Measurements from ENCODE around the gene CXorf65.

CXorf65 gene

DNA sequence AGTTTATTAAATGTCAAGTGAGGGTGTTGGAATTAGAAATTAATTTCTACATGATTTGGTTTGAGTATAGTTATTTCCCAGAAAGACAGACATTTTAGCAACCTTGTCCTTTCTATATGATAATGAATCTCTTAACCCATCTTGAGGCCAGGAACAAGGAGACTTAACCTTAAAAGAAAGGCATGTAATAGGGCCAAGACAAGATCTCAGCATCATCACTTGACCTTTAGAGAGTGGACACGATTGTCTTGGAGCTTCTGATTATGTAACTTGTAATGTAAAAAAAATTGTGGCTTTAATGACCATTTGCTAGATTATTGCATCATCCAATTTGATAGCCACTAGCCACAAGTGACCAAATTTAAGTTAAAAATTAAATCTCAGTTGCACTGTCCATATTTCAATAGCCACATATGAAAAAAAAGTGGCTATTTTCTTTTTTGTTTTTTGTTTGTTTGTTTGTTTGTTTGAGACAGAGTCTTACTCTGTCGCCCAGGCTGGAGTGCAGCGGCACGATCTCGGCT lies 24.4 kb downstream of the CXorf65 start:
- no peak for TF ChIP-seq ZFX (IDR thresholded peaks at IDR 0.05; ENCODE audit: borderline replicate concordance)
- TF ChIP-seq, protein P1, sequence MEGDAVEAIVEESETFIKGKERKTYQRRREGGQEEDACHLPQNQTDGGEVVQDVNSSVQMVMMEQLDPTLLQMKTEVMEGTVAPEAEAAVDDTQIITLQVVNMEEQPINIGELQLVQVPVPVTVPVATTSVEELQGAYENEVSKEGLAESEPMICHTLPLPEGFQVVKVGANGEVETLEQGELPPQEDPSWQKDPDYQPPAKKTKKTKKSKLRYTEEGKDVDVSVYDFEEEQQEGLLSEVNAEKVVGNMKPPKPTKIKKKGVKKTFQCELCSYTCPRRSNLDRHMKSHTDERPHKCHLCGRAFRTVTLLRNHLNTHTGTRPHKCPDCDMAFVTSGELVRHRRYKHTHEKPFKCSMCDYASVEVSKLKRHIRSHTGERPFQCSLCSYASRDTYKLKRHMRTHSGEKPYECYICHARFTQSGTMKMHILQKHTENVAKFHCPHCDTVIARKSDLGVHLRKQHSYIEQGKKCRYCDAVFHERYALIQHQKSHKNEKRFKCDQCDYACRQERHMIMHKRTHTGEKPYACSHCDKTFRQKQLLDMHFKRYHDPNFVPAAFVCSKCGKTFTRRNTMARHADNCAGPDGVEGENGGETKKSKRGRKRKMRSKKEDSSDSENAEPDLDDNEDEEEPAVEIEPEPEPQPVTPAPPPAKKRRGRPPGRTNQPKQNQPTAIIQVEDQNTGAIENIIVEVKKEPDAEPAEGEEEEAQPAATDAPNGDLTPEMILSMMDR (IDR thresholded peaks at IDR 0.05), result no peak
- no peak overlapping the region for H3K27ac ChIP-seq

DNA sequence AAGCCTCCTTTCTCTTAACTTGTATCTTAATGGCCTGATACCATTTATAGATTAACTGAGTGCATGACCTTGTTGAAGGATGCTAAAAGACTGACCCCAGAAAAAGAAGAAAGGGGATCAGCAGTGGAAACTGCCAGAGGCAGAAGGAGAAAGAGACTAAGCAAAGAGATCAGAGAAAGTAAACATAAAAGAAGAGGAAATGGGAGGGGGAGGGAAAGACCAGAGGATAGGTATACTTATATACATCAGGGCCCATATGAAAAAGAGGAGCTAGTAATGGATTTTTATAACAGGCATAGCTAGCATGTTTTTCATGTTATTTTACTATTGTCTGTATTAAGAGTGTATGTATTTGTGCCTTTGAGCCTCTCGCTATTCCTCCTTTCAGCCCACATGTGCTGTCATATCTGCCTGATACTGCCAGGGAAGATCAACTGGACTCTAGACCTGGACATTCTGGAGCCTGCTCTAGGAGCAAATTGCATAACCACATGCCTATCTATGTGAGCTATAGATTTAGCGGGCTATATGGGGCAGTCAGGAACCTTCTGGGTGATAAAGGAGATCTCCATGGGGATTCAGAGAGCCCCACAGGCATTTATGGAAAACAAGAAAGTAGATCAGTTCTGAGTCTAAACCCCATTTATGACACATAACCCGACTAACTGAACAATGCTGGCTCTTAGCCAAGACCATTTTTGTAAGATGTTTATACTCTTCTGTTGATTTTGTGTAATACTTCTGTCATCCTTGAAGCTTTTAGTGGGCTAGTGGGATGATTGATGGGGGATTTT lies 25.0 kb downstream of the CXorf65 start:
- H3K27ac ChIP-seq, result no peak overlapping the region
- no peak for TF ChIP-seq ZFX (IDR thresholded peaks at IDR 0.05; ENCODE audit: borderline replicate concordance)

DNA sequence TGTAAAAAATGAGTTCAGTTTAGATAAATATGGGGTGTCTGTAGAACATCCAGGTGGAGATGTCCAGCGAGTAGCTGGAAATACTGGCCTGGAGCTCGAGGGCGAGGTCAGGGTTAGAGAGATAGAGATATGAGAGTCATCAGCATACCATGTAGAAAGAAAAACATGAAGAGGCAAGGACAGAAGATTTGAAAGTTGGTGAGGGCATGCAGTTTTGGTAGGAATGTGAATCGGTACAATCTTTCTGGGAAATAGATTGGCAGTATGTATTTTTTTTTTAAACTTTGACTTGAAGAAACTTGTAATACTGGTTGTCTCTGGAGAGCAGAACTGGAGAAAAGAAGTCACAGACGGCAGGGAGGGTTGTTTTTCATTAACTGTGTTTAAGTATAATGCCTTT lies 36.0 kb downstream of the CXorf65 start:
- H3K27ac ChIP-seq, result no peak overlapping the region
- TF ChIP-seq, protein P1 (IDR thresholded peaks at IDR 0.05), result no peak
- no peak for TF ChIP-seq ZFX (IDR thresholded peaks at IDR 0.05; ENCODE audit: borderline replicate concordance)

DNA sequence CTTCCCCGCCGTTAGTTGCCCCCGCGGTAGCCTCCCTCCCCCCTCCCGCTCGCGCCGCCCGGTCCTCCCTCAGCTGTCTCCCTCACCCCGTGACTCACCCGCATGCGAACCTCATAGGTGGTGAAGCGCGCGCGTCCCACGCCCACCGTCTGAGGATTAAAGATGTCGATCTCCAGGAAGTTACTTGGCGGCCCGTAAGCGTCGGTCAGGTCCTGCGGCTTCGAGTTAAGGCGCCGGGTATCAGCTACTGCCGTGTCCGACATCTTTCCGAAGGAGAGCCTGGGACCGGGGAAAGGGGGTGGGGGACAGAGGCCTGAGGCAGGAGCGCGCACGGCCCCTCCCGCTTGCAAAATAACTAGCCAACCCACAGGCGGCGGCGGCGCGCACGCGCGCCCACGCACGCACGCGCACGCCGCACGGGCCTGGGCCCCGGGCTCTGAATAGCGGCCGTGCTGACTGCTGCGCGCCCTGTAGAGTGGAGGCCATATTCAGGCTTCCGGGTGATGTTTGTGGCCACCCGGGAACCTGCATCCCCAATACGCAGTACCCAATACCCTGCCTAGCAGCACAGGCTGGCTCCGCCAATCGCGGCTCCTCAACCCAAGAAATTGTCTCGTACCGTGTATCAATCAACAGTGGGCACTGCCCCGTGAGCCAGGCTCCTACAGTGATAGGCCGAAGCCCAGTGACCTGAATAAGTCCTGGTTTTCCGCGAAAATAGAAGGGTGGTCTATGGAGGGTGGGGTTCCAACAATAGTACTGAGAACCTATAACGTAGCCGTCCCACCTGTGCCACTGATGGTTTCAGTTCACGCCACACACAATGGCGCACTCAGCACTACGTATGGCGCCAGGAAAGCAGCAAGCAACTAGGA lies 38.3 kb downstream of the CXorf65 start, which contains the start of gene SNX12:
Gene SNX12 (minus strand): TSS at position 291 of the 875 bp plus-strand sequence. CDS start 28 bp downstream, at position 263.
- TF ChIP-seq ZFX (IDR thresholded peaks at IDR 0.05; ENCODE audit: borderline replicate concordance), result no peak
- TF ChIP-seq, protein P1 (IDR thresholded peaks at IDR 0.05), result no peak
- peak within 1 kb of the TSS; percentile 67 for H3K27ac ChIP-seq

DNA sequence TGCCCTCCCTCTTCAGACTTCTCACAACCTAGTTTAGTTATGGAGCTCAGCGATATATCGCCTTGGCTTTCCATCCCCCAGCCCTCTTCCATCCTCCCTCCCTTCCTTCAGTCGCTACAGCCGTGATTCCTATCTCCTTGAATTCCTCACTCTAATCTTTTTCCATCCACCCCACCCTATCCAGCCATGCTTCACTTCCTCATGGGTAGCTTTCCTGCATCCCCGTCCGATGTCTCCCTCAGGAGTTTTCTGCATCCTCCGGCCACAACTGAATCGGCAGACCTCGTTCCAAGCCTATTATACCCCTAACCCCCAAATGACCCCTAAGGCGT lies 38.9 kb downstream of the CXorf65 start:
- TF ChIP-seq ZFX (IDR thresholded peaks at IDR 0.05; ENCODE audit: borderline replicate concordance), result no peak
- TF ChIP-seq, protein P1 (IDR thresholded peaks at IDR 0.05), result no peak
- peak overlapping the region; percentile 67 for H3K27ac ChIP-seq

DNA sequence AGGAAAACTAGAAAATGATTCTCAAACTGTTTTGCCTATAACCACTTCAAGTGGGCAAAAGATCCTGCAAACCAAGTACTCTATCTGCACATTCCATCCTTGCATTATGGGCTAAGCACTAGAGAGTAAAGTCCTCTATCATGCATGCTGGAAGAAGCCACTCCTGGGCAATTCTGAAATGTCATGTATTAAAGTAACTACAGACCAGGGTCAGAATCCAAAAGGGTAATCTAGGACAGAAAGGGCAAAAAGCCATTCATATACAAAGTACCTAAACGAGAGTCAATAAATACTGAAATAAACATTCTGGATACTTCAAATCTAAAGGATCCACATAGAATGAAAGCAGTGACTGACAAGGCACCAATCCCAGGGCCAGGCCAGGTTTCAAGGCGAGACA lies 39.5 kb downstream of the CXorf65 start:
- TF ChIP-seq, protein P1 (IDR thresholded peaks at IDR 0.05), result no peak
- TF ChIP-seq ZFX (IDR thresholded peaks at IDR 0.05; ENCODE audit: borderline replicate concordance), result no peak
- peak overlapping the region; percentile 67; the same call in 1 of the 2 replicates for H3K27ac ChIP-seq

DNA sequence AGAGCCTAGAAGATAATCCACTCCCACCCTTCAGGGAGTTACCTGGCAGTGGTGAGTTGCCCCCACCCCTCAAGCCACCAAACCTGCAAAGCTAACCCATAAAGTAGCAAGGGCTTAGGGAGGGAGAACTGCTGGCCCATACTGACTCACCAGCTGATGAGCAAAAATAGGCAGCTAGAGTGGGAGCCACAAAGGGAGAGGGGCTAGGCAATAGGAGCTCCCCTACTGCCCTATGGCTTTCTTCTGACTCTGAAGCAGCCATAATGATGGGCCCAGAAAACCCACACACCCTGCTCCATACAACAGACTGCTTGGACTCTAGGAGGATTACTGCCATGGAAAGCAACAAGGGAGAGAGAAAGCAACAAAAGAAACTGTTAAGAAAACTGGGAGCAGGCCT lies 46.4 kb downstream of the CXorf65 start:
- no peak overlapping the region for H3K27ac ChIP-seq
- TF ChIP-seq, protein P1 (IDR thresholded peaks at IDR 0.05), result no peak
- no peak for TF ChIP-seq ZFX (IDR thresholded peaks at IDR 0.05; ENCODE audit: borderline replicate concordance)

Measured in 22Rv1 (cell line).